GM21526 (cell line): Measurements from ENCODE around the gene TEAD1.
"Not testable (repeated sequence)": the region's sequence is repeated elsewhere in the genome, so short reads cannot be mapped to it uniquely, and the experiment has no call there.

Source experiments
- ATAC-seq: cut with Tn5 transposase; IDR thresholded peaks from one replicate; pipeline ENCODE4 v1.9.1; 2021; ENCODE audit warnings: moderate library complexity; ENCODE audit not compliant: unreplicated experiment, low FRiP score

The TEAD1 gene

DNA sequence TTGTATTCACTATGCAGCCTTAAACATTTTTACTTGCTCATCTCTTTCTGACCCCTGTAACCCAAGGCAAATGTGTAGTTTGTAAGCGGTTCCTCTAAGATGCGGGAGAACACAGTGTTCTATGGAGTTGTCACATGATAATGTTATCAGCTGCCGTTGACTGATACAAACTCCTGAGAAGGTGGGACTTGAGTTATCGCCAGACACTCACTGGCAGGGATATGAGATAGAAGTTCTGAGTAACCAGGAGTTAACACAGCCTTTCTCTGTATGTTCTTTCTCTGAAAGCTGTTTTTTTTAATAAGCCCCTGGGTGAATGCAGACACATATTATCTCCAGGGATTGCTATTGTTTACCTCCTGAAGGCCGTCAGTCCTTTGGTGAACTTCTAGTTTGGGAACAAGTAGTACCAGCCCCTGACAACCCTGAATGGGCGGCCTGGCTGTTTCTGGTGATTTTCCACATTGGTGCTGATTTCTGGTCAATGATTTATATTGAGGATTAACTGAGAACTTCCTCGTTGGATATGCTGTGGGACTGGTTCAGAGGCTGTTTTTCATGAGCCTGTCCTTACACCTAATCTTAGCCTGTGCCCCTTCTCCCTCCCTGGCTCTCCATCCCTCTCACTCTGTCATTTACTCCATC is 179.6 kb downstream of the TEAD1 start:
- ATAC-seq, result no peak

GRCh38 chr11:12854297-12854661 is 180.1 kb downstream of the TEAD1 start:
- no peak for ATAC-seq

DNA sequence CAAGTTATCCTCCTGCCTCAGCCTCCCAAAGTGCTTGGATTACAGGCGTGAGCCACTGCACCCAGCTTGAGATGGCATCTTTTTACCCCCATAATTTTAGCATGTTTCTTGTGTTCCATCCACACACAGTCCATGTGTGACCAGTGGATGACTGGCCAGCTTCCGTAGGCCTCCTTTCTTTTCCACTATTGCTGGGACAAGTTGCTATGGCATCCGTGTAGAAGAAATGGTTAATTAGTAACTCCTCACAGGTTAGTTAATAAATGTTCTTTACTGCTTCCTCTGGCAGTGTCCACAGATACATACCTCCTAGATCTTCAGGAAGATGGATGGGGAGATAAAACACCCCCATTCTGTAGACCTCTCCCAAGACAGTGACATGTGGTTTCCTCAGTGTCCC is 180.6 kb downstream of the TEAD1 start:
- no peak for ATAC-seq

DNA sequence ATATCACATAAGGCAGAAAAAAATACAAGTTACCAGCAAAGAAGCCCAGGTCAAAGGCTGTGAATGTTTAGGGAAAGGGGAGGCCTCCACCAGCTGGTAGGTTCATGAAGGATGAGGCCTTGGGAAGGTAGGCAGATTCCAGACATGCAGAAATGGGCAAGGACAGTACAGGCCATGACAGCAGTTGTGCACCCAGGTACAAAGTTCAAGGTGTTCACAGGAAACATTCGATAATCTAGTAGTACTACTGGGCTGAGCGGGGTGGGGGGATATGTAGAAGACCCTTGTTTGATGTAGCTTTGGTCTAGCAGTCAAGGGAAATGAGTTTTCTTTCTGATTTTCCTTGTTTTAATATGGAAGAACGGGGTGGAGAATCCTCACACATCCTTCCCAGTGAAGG is 182.1 kb downstream of the TEAD1 start:
- no peak for ATAC-seq

DNA sequence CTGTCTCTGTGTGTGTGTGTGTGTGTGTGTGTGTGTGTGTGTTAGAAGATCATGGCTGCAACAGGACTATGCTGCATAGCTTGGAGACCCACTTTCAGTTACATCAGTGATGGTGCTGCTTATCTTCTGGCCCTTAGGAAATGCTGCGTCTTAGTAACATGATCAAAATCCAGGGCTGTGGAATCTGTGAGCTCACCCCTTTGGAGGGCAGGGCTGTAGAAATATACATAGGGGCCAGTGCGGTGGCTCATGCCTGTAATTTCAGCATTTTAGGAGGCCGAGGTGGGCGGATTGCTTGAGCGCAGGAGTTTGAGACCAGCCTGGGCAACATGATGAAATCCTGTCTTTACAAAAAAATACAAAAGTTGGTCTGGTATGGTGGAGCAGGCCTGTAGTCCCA is 183.4 kb downstream of the TEAD1 start:
- ATAC-seq, result no peak

GRCh38 chr11:12859872-12860657 is 185.8 kb downstream of the TEAD1 start:
- ATAC-seq, result no peak

DNA sequence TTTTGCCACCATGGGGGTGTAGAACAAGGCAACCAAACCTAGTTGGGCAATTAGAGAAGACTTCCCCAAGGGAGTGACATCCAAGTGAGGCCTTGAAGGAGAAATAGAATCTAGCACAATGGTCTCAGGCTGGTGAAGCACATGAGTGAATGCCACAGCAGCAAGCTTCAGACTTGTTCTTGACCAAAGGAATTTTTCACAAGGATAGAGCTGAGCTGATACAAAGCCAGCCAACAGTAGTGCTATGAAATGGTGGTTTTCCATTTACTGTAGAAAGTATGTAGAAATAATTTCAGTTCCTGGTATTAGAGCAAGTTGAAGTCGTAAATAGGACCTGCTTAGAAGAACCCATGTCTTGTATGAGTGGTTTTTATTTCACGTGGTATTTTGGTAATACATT is 186.6 kb downstream of the TEAD1 start:
- ATAC-seq, result no peak

DNA sequence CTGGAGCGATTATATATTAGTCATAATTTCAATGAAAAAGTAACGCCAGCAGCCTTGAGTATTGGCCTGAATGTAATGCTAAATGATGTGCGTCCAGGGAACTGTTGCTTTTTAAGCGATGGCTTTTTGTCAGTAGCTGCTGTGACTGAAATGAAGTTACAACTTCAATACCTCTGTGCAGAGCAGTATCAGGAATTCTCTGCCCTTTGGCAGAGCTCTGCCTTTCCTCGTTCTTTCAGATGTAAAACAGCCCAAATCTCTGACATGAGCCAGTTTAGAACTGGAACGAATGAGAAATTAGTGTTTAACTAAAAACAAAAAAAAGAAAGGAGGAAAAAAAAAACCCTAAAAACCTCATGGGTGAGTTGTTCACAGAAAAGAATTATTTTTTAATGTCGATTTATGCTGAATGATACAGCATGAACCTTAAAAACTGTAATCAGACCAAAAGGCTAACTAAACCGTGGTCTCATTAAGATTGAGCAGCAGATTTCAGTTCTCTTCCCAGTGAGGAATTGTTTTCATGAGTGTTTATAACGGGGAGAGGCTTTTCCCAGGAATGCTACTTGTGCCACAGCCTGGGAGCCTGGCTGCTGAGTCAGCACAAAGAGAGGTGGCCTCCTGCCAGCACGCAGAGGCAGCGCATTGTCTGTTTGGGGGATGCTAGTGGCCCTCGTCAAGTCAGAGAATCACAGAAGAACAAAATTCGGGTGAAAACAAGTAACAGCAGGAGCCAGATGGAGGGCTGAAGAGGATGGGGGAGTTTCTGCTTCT is 188.7 kb downstream of the TEAD1 start:
- ATAC-seq, result no peak

- ATAC-seq, result no peak
These were observed 189.4 kb downstream of the TEAD1 start for GRCh38 chr11:12863605-12864121.

- ATAC-seq, result no peak
These were observed 190.3 kb downstream of the TEAD1 start for GRCh38 chr11:12864316-12865156.

GRCh38 chr11:12865863-12866595 is 191.8 kb downstream of the TEAD1 start:
- ATAC-seq, result no peak

GRCh38 chr11:12867531-12867930 is 193.3 kb downstream of the TEAD1 start:
- no peak for ATAC-seq

DNA sequence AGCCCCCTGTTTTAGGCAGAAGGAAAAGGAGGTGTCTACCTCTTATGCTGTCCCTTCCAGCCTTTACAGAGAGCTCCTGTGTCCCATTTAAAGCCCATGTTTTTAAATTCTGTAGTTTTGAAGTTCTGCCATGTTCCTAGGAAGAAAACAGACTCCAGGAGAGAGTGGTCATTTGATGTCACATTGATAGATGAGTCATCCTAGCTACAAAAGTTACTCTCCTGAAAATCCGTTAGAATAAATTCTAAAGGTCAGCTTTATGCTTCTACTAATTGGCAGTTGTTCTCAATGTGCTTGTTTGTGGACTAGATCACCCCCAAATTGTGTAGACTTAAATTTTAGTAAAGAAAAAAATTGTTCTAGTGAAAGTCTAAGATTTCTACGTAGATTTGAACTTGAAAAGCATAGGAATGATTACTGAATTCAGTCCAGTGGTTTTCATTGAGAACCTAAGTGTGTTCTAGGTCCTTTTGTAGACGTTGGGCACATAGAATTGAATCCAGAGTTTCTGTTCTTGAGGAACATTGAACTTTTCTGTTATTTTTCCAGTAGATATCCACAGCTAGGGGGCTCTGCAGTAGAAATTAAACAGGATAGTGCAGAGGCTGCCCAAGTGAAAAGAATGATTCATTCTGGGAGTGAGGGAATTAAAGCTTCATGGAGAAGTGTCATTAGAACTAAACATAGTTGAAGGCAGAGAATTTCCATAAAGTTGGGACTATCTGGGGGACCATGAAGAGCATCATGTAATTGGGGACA is 194.3 kb downstream of the TEAD1 start:
- no peak for ATAC-seq

- no peak for ATAC-seq
These were observed 197.0 kb downstream of the TEAD1 start for GRCh38 chr11:12871241-12871640.

DNA sequence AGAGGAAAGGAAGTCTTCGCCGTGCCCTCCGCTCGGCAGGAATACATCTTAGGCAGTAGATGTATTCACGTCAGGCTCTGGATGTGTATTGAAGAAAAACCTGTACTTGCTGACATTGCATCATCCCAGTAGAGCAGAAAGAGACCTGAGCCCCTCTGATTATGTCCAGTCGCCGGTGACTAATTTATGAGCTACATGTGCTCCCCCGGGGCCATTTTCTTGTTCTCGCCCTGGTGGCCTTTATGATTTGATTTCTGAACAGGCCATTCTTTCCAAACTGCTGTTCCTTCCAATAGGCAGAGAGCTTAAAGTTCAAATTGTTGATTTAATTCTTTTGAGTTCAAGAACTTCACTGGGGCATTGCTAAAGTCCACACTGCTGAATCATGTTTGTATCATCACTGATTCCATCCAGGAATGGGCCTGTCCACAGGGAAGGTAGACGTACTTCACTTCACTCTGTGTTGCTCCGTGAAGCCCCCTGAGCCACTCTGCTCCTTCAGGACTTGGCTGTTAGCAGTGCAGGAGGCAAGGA is 197.6 kb downstream of the TEAD1 start:
- ATAC-seq, result no peak

DNA sequence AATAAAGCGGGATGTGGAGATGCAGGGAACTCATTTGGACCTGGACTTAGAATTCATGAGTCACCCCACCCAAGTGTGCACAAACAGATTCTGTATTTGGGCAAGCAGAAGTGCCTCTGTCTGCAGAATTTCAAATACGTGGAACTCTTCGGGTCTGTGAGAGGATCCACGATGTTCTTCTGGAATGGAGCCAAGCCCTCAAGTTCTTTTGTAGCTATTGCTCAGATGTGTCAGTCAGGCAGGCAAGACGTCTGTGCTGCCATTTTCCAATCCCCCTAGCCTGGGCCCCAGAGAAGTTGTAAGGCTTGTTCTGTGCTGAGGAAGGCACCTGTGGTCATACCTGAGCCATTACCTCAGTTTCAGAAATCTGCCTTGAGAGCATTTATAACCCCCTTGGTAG is 202.1 kb downstream of the TEAD1 start:
- no peak for ATAC-seq

DNA sequence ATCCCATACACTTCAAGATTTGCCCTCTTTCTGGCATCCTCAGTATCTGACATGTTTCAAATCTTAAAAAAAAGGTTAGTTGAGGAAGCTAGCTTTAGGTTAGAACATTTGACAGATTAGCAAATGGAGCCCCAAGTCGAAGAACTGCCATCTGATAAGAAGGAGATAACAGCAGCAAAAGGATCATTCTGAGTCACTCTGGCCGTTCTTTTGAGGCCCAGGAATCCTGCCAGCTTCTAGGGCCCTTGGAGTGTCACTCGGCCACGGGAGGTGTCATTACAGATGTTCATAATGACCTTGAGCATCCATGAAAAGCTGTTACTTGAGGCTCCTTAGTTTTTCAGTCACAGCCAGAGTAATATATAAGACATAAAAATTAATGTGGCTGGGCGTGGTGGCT is 202.8 kb downstream of the TEAD1 start:
- ATAC-seq, result no peak

- ATAC-seq, result not testable (repeated sequence)
These were observed 203.3 kb downstream of the TEAD1 start for GRCh38 chr11:12877508-12877907.

DNA sequence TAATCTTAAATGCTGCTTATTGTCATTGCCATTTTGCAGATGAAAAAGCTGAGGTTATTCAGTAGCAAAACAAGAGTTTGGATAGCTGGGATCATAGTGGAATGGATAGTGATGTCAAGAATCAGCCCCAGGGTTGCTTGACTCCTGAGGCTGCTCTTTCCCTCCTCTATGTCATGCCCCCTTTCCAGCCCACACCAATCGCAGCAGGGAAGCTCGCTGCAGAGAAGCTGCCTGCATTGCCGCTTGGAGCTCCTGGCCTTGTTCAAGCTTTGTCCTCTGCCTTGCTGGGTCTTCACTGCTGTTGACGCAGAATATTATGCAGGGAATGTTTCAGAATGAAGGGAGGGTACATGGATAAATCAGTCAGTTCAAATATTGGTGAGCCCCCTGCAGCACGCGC is 206.1 kb downstream of the TEAD1 start:
- no peak for ATAC-seq
